A673 (cell line): Measurements from ENCODE around the gene ANO3. TPM values are rescaled to one million over a fixed set of nuclear protein-coding genes. Genes with fewer than 3 reads are reported as not detected.

Experiments
- BruUV-seq: library from RNA; stranded (reverse); fragments of 400-500 nt; replicated peaks from 2 replicates; lab custom pipeline; 2021; lab: Mats Ljungman, UMichigan
- CTCF ChIA-PET: fragments of 300-600 bp; sonication (Branson Sonifier 250); formaldehyde crosslinking; loops from one replicate; lab custom pipeline; 2022; ENCODE audit warnings: antibody characterized with exemption; lab: Charles Lee
- POLR2A ChIA-PET: fragments of 300-600 bp; sonication (Branson Sonifier 250); formaldehyde crosslinking; loops from one replicate; lab custom pipeline; 2022; ENCODE audit warnings: antibody characterized with exemption; ENCODE audit not compliant: low non-redundant PET; lab: Charles Lee
- DNase-seq: peaks from one replicate; pipeline ENCODE4 v3.0.0-alpha.2; 2015; ENCODE audit warnings: low spot score
- H3K27ac ChIP-seq: fragments of 200-600 bp; sonication (generic); 2 replicates; pipeline ENCODE4 v1.5.1; 2016; ENCODE audit warnings: mixed run types, low read depth, mild to moderate bottlenecking, mixed read lengths, antibody characterized with exemption, low read length; ENCODE audit not compliant: poor library complexity, severe bottlenecking
- H3K27me3 ChIP-seq: fragments of 200-600 bp; sonication (generic); replicated peaks from 2 replicates; pipeline ENCODE4 v1.6.1; 2017; ENCODE audit warnings: mixed run types, low read depth, mild to moderate bottlenecking, mixed read lengths, antibody characterized with exemption, low read length; ENCODE audit not compliant: insufficient read depth, poor library complexity
- H3K36me3 ChIP-seq: fragments of 200-600 bp; sonication (generic); 2 replicates; pipeline ENCODE4 v1.6.1; 2016; ENCODE audit warnings: mixed run types, mild to moderate bottlenecking, mixed read lengths, antibody characterized with exemption, low read length; ENCODE audit not compliant: insufficient read depth, poor library complexity, severe bottlenecking
- H3K4me1 ChIP-seq: fragments of 200-600 bp; sonication (generic); 2 replicates; pipeline ENCODE4 v1.6.1; 2017; ENCODE audit warnings: mixed run types, mild to moderate bottlenecking, mixed read lengths, antibody characterized with exemption, low read length; ENCODE audit not compliant: insufficient read depth, poor library complexity, severe bottlenecking
- H3K4me3 ChIP-seq: fragments of 200-600 bp; sonication (generic); 2 replicates; pipeline ENCODE4 v1.5.1; 2016; ENCODE audit warnings: low read depth, mixed run types, mild to moderate bottlenecking, mixed read lengths, low read length; ENCODE audit not compliant: poor library complexity, severe bottlenecking
- H3K9me3 ChIP-seq: fragments of 200-600 bp; sonication (generic); 2 replicates; pipeline ENCODE4 v1.6.1; 2016; ENCODE audit warnings: mixed run types, low read depth, mild to moderate bottlenecking, mixed read lengths, antibody characterized with exemption, low read length; ENCODE audit not compliant: poor library complexity, severe bottlenecking
- EZH2 ChIP-seq: fragments of 200-600 bp; sonication (generic); IDR thresholded peaks from 2 replicates; pipeline ENCODE4 v1.6.1; 2017; ENCODE audit warnings: borderline replicate concordance, low read depth, mild to moderate bottlenecking, mixed read lengths, antibody characterized with exemption, low read length; ENCODE audit not compliant: poor library complexity, severe bottlenecking
- intact Hi-C: fragments of 100-400 bp; cut with micrococcal nuclease; formaldehyde crosslinking; loops from one replicate; pipeline ENCODE4 v1.10.0; 2022; ENCODE audit not compliant: unreplicated experiment
- total RNA-seq: library from RNA; stranded (reverse); gene quantifications from 2 replicates; pipeline ENCODE4 v1.2.3, GENCODE V29; 2021
- TF ChIP-seq, protein P1 (sequence below): fragments of 300-800, 200-600 bp; sonication (generic); conservative IDR thresholded peaks from 2 replicates; pipeline ENCODE4 v1.5.1; 2017; ENCODE audit warnings: low read depth, mild to moderate bottlenecking, antibody characterized with exemption, low read length, moderate library complexity, mixed read lengths

ANO3 gene
- total RNA-seq, 1 experiment from 2014 or later: not detected

- CTCF ChIA-PET: no interaction called here
- BruUV-seq: no TSS peak
- Histone ChIP-seq H3K27ac (no peak overlapping the region), H3K36me3 (no peaks in the 10 kb centered on the region), H3K4me3 (no peak overlapping the region), H3K27me3 (peaks cover 15% of the 10 kb centered on the region), H3K4me1 (no peaks in the 10 kb centered on the region), H3K9me3 (no peaks in the 10 kb centered on the region)
- POLR2A ChIA-PET: no interaction called here
- no peak for TF ChIP-seq EZH2
- TF ChIP-seq, protein P1, sequence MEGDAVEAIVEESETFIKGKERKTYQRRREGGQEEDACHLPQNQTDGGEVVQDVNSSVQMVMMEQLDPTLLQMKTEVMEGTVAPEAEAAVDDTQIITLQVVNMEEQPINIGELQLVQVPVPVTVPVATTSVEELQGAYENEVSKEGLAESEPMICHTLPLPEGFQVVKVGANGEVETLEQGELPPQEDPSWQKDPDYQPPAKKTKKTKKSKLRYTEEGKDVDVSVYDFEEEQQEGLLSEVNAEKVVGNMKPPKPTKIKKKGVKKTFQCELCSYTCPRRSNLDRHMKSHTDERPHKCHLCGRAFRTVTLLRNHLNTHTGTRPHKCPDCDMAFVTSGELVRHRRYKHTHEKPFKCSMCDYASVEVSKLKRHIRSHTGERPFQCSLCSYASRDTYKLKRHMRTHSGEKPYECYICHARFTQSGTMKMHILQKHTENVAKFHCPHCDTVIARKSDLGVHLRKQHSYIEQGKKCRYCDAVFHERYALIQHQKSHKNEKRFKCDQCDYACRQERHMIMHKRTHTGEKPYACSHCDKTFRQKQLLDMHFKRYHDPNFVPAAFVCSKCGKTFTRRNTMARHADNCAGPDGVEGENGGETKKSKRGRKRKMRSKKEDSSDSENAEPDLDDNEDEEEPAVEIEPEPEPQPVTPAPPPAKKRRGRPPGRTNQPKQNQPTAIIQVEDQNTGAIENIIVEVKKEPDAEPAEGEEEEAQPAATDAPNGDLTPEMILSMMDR: no peak
- no peak for DNase-seq
- intact Hi-C loops: no loop called here
These were observed 175.3 kb downstream of the ANO3 start for GRCh38 chr11:26507229-26507628.

DNA sequence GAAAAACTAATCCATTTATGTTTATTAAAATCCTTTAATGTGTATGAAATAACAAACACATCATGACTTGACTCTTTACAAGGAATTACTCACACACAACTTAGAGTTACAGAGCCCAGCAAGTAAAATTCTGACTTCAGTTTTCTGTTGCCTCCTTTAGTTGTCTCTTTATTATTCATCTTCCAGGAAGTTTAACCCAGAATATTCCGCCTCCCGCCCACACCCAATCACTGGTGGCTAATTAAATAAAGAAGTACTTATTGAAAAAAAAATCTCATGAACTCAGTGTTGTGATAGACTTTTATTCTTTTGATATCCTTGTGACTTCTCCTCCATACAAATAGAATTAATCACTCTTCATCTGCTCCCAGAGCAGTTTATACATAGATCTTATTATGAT is 178.2 kb downstream of the ANO3 start:
- intact Hi-C loops: no loop called here
- ChIA-PET POLR2A (no interaction called here), CTCF (no interaction called here)
- Histone ChIP-seq H3K4me1 (no peaks in the 10 kb centered on the region), H3K4me3 (no peak overlapping the region), H3K27me3 (peaks cover 17% of the 10 kb centered on the region), H3K36me3 (no peaks in the 10 kb centered on the region), H3K27ac (no peak overlapping the region), H3K9me3 (no peaks in the 10 kb centered on the region)
- BruUV-seq: no TSS peak
- no peak for DNase-seq
- no peak for TF ChIP-seq EZH2
- TF ChIP-seq, protein P1: no peak

- Histone ChIP-seq H3K27me3 (peaks cover 18% of the 10 kb centered on the region), H3K4me1 (no peaks in the 10 kb centered on the region), H3K36me3 (no peaks in the 10 kb centered on the region), H3K9me3 (no peaks in the 10 kb centered on the region), H3K27ac (no peak overlapping the region), H3K4me3 (no peak overlapping the region)
- ChIA-PET CTCF (no interaction called here), POLR2A (no interaction called here)
- BruUV-seq: no TSS peak
- intact Hi-C loops: no loop called here
- DNase-seq: no peak
- TF ChIP-seq, protein P1: no peak
- TF ChIP-seq EZH2: no peak
These were observed 178.8 kb downstream of the ANO3 start for GRCh38 chr11:26510756-26511155.
